H9 (cell line): ENCODE measurements around the gene WASF3. TPM values are rescaled to one million over a fixed set of nuclear protein-coding genes. Genes with fewer than 3 reads are reported as not detected.

ENCODE experiments used
- DNase-seq: peaks from one replicate; pipeline ENCODE4 v3.0.0-alpha.2; 2017
- H2AFZ ChIP-seq: one replicate; pipeline ENCODE4 v1.6.1; 2013; ENCODE audit warnings: mild to moderate bottlenecking, low read length, control low read depth, moderate library complexity
- H2AK5ac ChIP-seq: 2 replicates; pipeline ENCODE4 v1.6.1; 2013; ENCODE audit warnings: low read length, control low read depth, mixed read lengths; ENCODE audit not compliant: insufficient read length
- H2BK120ac ChIP-seq: one replicate; pipeline ENCODE4 v1.6.1; 2013; ENCODE audit warnings: low read depth, mild to moderate bottlenecking, low read length, control low read depth, inconsistent platforms; ENCODE audit not compliant: poor library complexity, severe bottlenecking
- H2BK12ac ChIP-seq: 2 replicates; pipeline ENCODE4 v1.6.1; 2013; ENCODE audit warnings: low read length, control low read depth, mixed read lengths, low read depth; ENCODE audit not compliant: insufficient read length
- H2BK15ac ChIP-seq: 2 replicates; pipeline ENCODE4 v1.6.1; 2013; ENCODE audit warnings: low read depth, low read length, control low read depth
- H2BK20ac ChIP-seq: one replicate; pipeline ENCODE4 v1.6.1; 2013; ENCODE audit warnings: low read depth, mild to moderate bottlenecking, low read length, control low read depth, inconsistent platforms; ENCODE audit not compliant: poor library complexity, severe bottlenecking
- H2BK5ac ChIP-seq: 2 replicates; pipeline ENCODE4 v1.6.1; 2013; ENCODE audit warnings: low read length, control low read depth, mixed read lengths; ENCODE audit not compliant: insufficient read length
- H3K14ac ChIP-seq: 2 replicates; pipeline ENCODE4 v1.6.1; 2013; ENCODE audit warnings: low read length, control low read depth; ENCODE audit not compliant: insufficient read depth
- H3K18ac ChIP-seq: 2 replicates; pipeline ENCODE4 v1.6.1; 2013; ENCODE audit warnings: low read depth, mild to moderate bottlenecking, mixed read lengths, low read length, control low read depth; ENCODE audit not compliant: insufficient read length
- H3K23ac ChIP-seq: 2 replicates; pipeline ENCODE4 v1.6.1; 2013; ENCODE audit warnings: low read length, control low read depth, mixed read lengths, low read depth; ENCODE audit not compliant: insufficient read length
- H3K23me2 ChIP-seq: 2 replicates; pipeline ENCODE4 v1.6.1; 2013; ENCODE audit warnings: low read depth, mild to moderate bottlenecking, mixed read lengths, low read length, control low read depth; ENCODE audit not compliant: insufficient read length, poor library complexity, severe bottlenecking
- H3K27ac ChIP-seq: 2 replicates; pipeline ENCODE4 v1.5.1; 2013; ENCODE audit warnings: low read length, control low read depth, mixed read lengths, low read depth; ENCODE audit not compliant: insufficient read length
- H3K27me3 ChIP-seq: 2 replicates; pipeline ENCODE4 v1.6.1; 2013; ENCODE audit warnings: low read length, control low read depth, inconsistent platforms; ENCODE audit not compliant: insufficient read depth
- H3K4ac ChIP-seq: 2 replicates; pipeline ENCODE4 v1.6.1; 2013; ENCODE audit warnings: low read depth, mild to moderate bottlenecking, control low read depth, inconsistent platforms, low read length, moderate library complexity
- H3K4me1 ChIP-seq: 2 replicates; pipeline ENCODE4 v1.6.1; 2013; ENCODE audit warnings: low read length, control low read depth, inconsistent platforms; ENCODE audit not compliant: insufficient read depth
- H3K4me2 ChIP-seq: 2 replicates; pipeline ENCODE4 v1.6.1; 2013; ENCODE audit warnings: low read length, control low read depth, mixed read lengths; ENCODE audit not compliant: insufficient read length, insufficient read depth
- H3K56ac ChIP-seq: 2 replicates; pipeline ENCODE4 v1.6.1; 2013; ENCODE audit warnings: low read depth, mild to moderate bottlenecking, mixed read lengths, low read length, control low read depth; ENCODE audit not compliant: insufficient read length
- H3K79me1 ChIP-seq: 2 replicates; pipeline ENCODE4 v1.6.1; 2013; ENCODE audit warnings: low read depth, mild to moderate bottlenecking, moderate library complexity, low read length, control low read depth, inconsistent platforms; ENCODE audit not compliant: insufficient read depth, poor library complexity, severe bottlenecking
- H3K79me2 ChIP-seq: 2 replicates; pipeline ENCODE4 v1.6.1; 2013; ENCODE audit warnings: low read length, control low read depth, inconsistent platforms; ENCODE audit not compliant: insufficient read depth
- H3K9ac ChIP-seq: 2 replicates; pipeline ENCODE4 v1.6.1; 2013; ENCODE audit warnings: low read length, control low read depth, mixed read lengths; ENCODE audit not compliant: insufficient read length; ENCODE audit errors: extremely low read depth
- H3K9me3 ChIP-seq: one replicate; pipeline ENCODE4 v1.6.1; 2013; ENCODE audit warnings: low read depth, low read length, inconsistent platforms; ENCODE audit not compliant: control insufficient read depth
- H3T11ph ChIP-seq: one replicate; pipeline ENCODE4 v1.6.1; 2013; ENCODE audit warnings: mild to moderate bottlenecking, low read length, control low read depth, inconsistent platforms
- H4K20me1 ChIP-seq: one replicate; pipeline ENCODE4 v1.6.1; 2013; ENCODE audit not compliant: control insufficient read depth, insufficient read length, insufficient read depth
- H4K5ac ChIP-seq: 2 replicates; pipeline ENCODE4 v1.6.1; 2013; ENCODE audit warnings: low read depth, mild to moderate bottlenecking, mixed read lengths, low read length, control low read depth; ENCODE audit not compliant: insufficient read length
- H4K8ac ChIP-seq: replicated peaks from 2 replicates; pipeline ENCODE4 v1.6.1; 2013; ENCODE audit warnings: low read length, control low read depth, mixed read lengths, low read depth; ENCODE audit not compliant: insufficient read length
- H4K91ac ChIP-seq: 2 replicates; pipeline ENCODE4 v1.6.1; 2013; ENCODE audit warnings: low read depth, mild to moderate bottlenecking, moderate library complexity, mixed read lengths, low read length, control low read depth; ENCODE audit not compliant: insufficient read length
- H3K27ac Mint-ChIP-seq, 3 experiments: 2 replicates in 2 of 3; 3 replicates in 1 of 3; pipeline ENCODE4 v1.8.0; 2020 to 2021; ENCODE audit warnings: mixed read lengths in 3 of 3, mild to moderate bottlenecking in 1 of 3, moderate library complexity in 1 of 3
- H3K27me3 Mint-ChIP-seq: 2 replicates; pipeline ENCODE4 v1.8.0; 2021; ENCODE audit warnings: low read depth, mild to moderate bottlenecking, moderate library complexity, mixed read lengths
- H3K36me3 Mint-ChIP-seq, 3 experiments: 2 replicates in 2 of 3; 3 replicates in 1 of 3; pipeline ENCODE4 v1.8.0; 2020 to 2021; ENCODE audit warnings: low read depth in 3 of 3, mixed read lengths in 3 of 3; ENCODE audit not compliant: insufficient read depth in 1 of 3
- H3K4me1 Mint-ChIP-seq, 2 experiments: 2 replicates each; pipeline ENCODE4 v1.8.0; 2020; ENCODE audit warnings: mixed read lengths in 2 of 2
- H3K4me3 Mint-ChIP-seq, 2 experiments: 2 replicates in 1 of 2; 3 replicates in 1 of 2; pipeline ENCODE4 v1.8.0; 2020 to 2021; ENCODE audit warnings: mild to moderate bottlenecking in 2 of 2, mixed read lengths in 2 of 2, moderate library complexity in 1 of 2
- H3K9me3 Mint-ChIP-seq, 2 experiments: 2 replicates in 1 of 2; 3 replicates in 1 of 2; pipeline ENCODE4 v1.8.0; 2020; ENCODE audit warnings: mild to moderate bottlenecking in 2 of 2, mixed read lengths in 2 of 2, moderate library complexity in 1 of 2
- CTCF ChIP-seq: fragments of 200-600 bp; sonication (generic); conservative IDR thresholded peaks from 3 replicates; pipeline ENCODE4 v1.8.0; 2021; ENCODE audit warnings: antibody characterized with exemption, mild to moderate bottlenecking
- WGBS: extraction: QIAGEN DNeasy Blood & Tissue Kit; methylation state at CpG from one replicate; pipeline ENCODE4 v1.1.7; 2013; ENCODE audit warnings: missing lambda C conversion rate, low lambda C conversion rate, mixed read lengths; ENCODE audit not compliant: insufficient read length; ENCODE audit errors: extremely low coverage; 5-methylcytosine and 5-hydroxymethylcytosine counted together
- total RNA-seq: library from RNA; stranded (reverse); gene quantifications from 2 replicates; pipeline ENCODE4 v1.2.1, GENCODE V29; 2021

Gene WASF3
- total RNA-seq, 1 experiment from 2014 or later, result 22.2 TPM

- no peak for TF ChIP-seq CTCF
- H4K5ac ChIP-seq, result no peak overlapping the region
Observed at GRCh38 chr13:26718872-26719271, 161.4 kb downstream of the WASF3 start.

More at GRCh38 chr13:26718872-26719271, 161.4 kb downstream of the WASF3 start:
- no peaks in the 10 kb centered on the region for H3K27me3 ChIP-seq
- H3K23ac ChIP-seq, result no peak overlapping the region
- H4K8ac ChIP-seq, result no peak overlapping the region
- no peak overlapping the region for H2AK5ac ChIP-seq
- H4K20me1 ChIP-seq, result peaks cover 4% of the 10 kb centered on the region
- H2BK12ac ChIP-seq, result no peak overlapping the region
- no peak overlapping the region for H4K91ac ChIP-seq
- no peaks in the 10 kb centered on the region for H3K79me1 ChIP-seq
- H2AFZ ChIP-seq, result no peak overlapping the region
- no peak overlapping the region for H3K9ac ChIP-seq
- H2BK120ac ChIP-seq, result no peak overlapping the region
- Mint-ChIP-seq H3K4me3 (no peak overlapping the region), H3K36me3 (peaks cover 0 to 5% (median 0%) of the 10 kb centered on the region in 3 experiments; a peak in 1 of 7 replicates), H3K9me3 (peaks cover 8 to 10% of the 10 kb centered on the region in 2 experiments; a peak in 4 of 5 replicates), H3K27me3 (no peaks in the 10 kb centered on the region), H3K4me1 (peaks cover 3 to 6% of the 10 kb centered on the region in 2 experiments; a peak in 1 of 4 replicates), H3K27ac (no peak overlapping the region)
- H2BK20ac ChIP-seq, result no peak overlapping the region
- no peak overlapping the region for H3T11ph ChIP-seq
- H3K4me1 ChIP-seq, result no peaks in the 10 kb centered on the region
- DNase-seq, result no peak
- H3K23me2 ChIP-seq, result no peaks in the 10 kb centered on the region
- H3K18ac ChIP-seq, result no peak overlapping the region
- no peak overlapping the region for H3K27ac ChIP-seq
- no peak overlapping the region for H3K14ac ChIP-seq
- no peak overlapping the region for H3K4ac ChIP-seq
- H3K79me2 ChIP-seq, result no peaks in the 10 kb centered on the region
- WGBS, result no CpG with 5 or more reads among the region's 5 CpGs
- H3K4me2 ChIP-seq, result no peak overlapping the region
- H3K9me3 ChIP-seq, result peaks cover 4% of the 10 kb centered on the region
- H2BK5ac ChIP-seq, result no peak overlapping the region
- no peak overlapping the region for H2BK15ac ChIP-seq
- H3K56ac ChIP-seq, result no peak overlapping the region
